Thymus (tissue), 11 donors: ENCODE data around the gene SERP2. TPM values are rescaled to one million over a fixed set of nuclear protein-coding genes. Genes with fewer than 3 reads are reported as not detected.

ENCODE experiments used
- DNase-seq, 9 donors: peaks; one replicate each; pipeline ENCODE4 v3.0.0-alpha.2; 2013; ENCODE audit warnings: low spot score in 9 of 9, low read depth in 6 of 9, missing footprints in 1 of 9
- H3K27ac ChIP-seq, 2 donors: one replicate each; pipeline ENCODE4 v1.5.1; 2013; ENCODE audit warnings: control low read depth in 1 of 2, low read depth in 1 of 2, low read length in 1 of 2, mild to moderate bottlenecking in 1 of 2, moderate library complexity in 1 of 2
- H3K27me3 ChIP-seq, 2 donors: one replicate each; pipeline ENCODE4 v1.5.1; 2013; ENCODE audit warnings: low read length in 1 of 2; ENCODE audit not compliant: control insufficient read depth in 2 of 2, insufficient read depth in 1 of 2
- H3K36me3 ChIP-seq, 2 donors: one replicate each; pipeline ENCODE4 v1.5.1; 2013; ENCODE audit warnings: low read length in 1 of 2, mild to moderate bottlenecking in 1 of 2, moderate library complexity in 1 of 2; ENCODE audit not compliant: control insufficient read depth in 2 of 2, insufficient read depth in 2 of 2
- H3K4me1 ChIP-seq, 2 donors: one replicate each; pipeline ENCODE4 v1.5.1; 2013; ENCODE audit warnings: low read length in 2 of 2; ENCODE audit not compliant: control insufficient read depth in 2 of 2, insufficient read depth in 2 of 2
- H3K4me3 ChIP-seq, 2 donors: one replicate each; pipeline ENCODE4 v1.5.1; 2013; ENCODE audit warnings: low read length in 2 of 2, control low read depth in 1 of 2, mild to moderate bottlenecking in 1 of 2
- H3K9me3 ChIP-seq, 2 donors: one replicate each; pipeline ENCODE4 v1.5.1; 2013; ENCODE audit warnings: low read length in 1 of 2, mild to moderate bottlenecking in 1 of 2; ENCODE audit not compliant: control insufficient read depth in 2 of 2, insufficient read depth in 1 of 2
- WGBS: extraction: QIAGEN DNeasy Blood & Tissue Kit; methylation state at CpG from one replicate; pipeline ENCODE4 v1.1.7; 2013; 5-methylcytosine and 5-hydroxymethylcytosine counted together
- polyA plus RNA-seq: library from polyadenylated mRNA; stranded (reverse); fragments of 200-250 nt; gene quantifications from one replicate; pipeline ENCODE4 v1.2.3, GENCODE V29; 2013
- total RNA-seq: library from RNA; stranded (reverse); fragments of 120-200 nt; gene quantifications from one replicate; pipeline ENCODE4 v1.2.4, GENCODE V29; 2013
- donor health status: healthy.

SERP2 gene
- total and polyA plus RNA-seq, 2 donors: 5.5 to 9.4 TPM

- Histone ChIP-seq H3K36me3 (no peaks in the 10 kb centered on the region), H3K27ac (no peak overlapping the region), H3K27me3 (no peaks in the 10 kb centered on the region), H3K4me3 (no peak overlapping the region), H3K4me1 (peaks cover 0 to 41% of the 10 kb centered on the region in 2 donors), H3K9me3 (peaks cover 0 to 3% of the 10 kb centered on the region in 2 donors)
- DNase-seq: no peak
Measured at GRCh38 chr13:44400736-44401135, 27.1 kb downstream of the SERP2 start.

GRCh38 chr13:44401577-44401976, 28.0 kb downstream of the SERP2 start:
- no peak overlapping the region for H3K4me3 ChIP-seq
- peaks cover 0 to 4% of the 10 kb centered on the region in 2 donors for H3K9me3 ChIP-seq
- 51% methylated on average over 2 of the region's 2 CpGs for WGBS
- H3K36me3 ChIP-seq: no peaks in the 10 kb centered on the region
- peaks cover 0 to 43% of the 10 kb centered on the region in 2 donors for H3K4me1 ChIP-seq
- no peak for DNase-seq
- no peaks in the 10 kb centered on the region for H3K27me3 ChIP-seq
- H3K27ac ChIP-seq: no peak overlapping the region

GRCh38 chr13:44402899-44403445, 29.3 kb downstream of the SERP2 start:
- Histone ChIP-seq H3K36me3 (no peaks in the 10 kb centered on the region), H3K9me3 (peaks cover 0 to 4% of the 10 kb centered on the region in 2 donors), H3K4me3 (no peak overlapping the region), H3K27ac (peak overlapping the region; percentile 20 to 45), H3K4me1 (peaks cover 0 to 40% of the 10 kb centered on the region in 2 donors), H3K27me3 (no peaks in the 10 kb centered on the region)
- no peak for DNase-seq
- 92% methylated on average over 13 of the region's 13 CpGs for WGBS

GRCh38 chr13:44403461-44404056, 29.9 kb downstream of the SERP2 start:
- H3K27me3 ChIP-seq: no peaks in the 10 kb centered on the region
- H3K4me1 ChIP-seq: peaks cover 0 to 40% of the 10 kb centered on the region in 2 donors
- H3K9me3 ChIP-seq: peaks cover 0 to 4% of the 10 kb centered on the region in 2 donors
- DNase-seq: no peak
- H3K4me3 ChIP-seq: no peak overlapping the region
- WGBS: 96% methylated on average over 11 of the region's 11 CpGs
- H3K27ac ChIP-seq: peak overlapping the region in 1 of 2 donors; percentile 69
- H3K36me3 ChIP-seq: no peaks in the 10 kb centered on the region

- no peaks in the 10 kb centered on the region for H3K27me3 ChIP-seq
- H3K36me3 ChIP-seq: no peaks in the 10 kb centered on the region
- H3K4me3 ChIP-seq: peak overlapping the region in 1 of 2 donors; percentile 25
- 81% methylated on average over 15 of the region's 15 CpGs for WGBS
- peaks cover 0 to 40% of the 10 kb centered on the region in 2 donors for H3K4me1 ChIP-seq
- DNase-seq: no peak
- H3K9me3 ChIP-seq: peaks cover 0 to 4% of the 10 kb centered on the region in 2 donors
- H3K27ac ChIP-seq: peak overlapping the region; percentile 50 to 69
Measured at GRCh38 chr13:44404261-44405132, 30.9 kb downstream of the SERP2 start.

- H3K4me3 ChIP-seq: no peak overlapping the region
- H3K4me1 ChIP-seq: peaks cover 0 to 50% of the 10 kb centered on the region in 2 donors
- no peak for DNase-seq
- 67% methylated on average over 5 of the region's 5 CpGs for WGBS
- H3K9me3 ChIP-seq: peaks cover 0 to 4% of the 10 kb centered on the region in 2 donors
- H3K36me3 ChIP-seq: no peaks in the 10 kb centered on the region
- no peak overlapping the region for H3K27ac ChIP-seq
- H3K27me3 ChIP-seq: no peaks in the 10 kb centered on the region
Measured at GRCh38 chr13:44406617-44407016, 33.0 kb downstream of the SERP2 start.

- Histone ChIP-seq H3K27ac (no peak overlapping the region), H3K27me3 (no peaks in the 10 kb centered on the region), H3K36me3 (no peaks in the 10 kb centered on the region), H3K4me3 (no peak overlapping the region), H3K9me3 (peaks cover 0 to 4% of the 10 kb centered on the region in 2 donors), H3K4me1 (peaks cover 0 to 50% of the 10 kb centered on the region in 2 donors)
- DNase-seq: no peak
- 98% methylated on average over 3 of the region's 3 CpGs for WGBS
Measured at GRCh38 chr13:44407379-44407778, 33.8 kb downstream of the SERP2 start.

GRCh38 chr13:44407891-44408290, 34.3 kb downstream of the SERP2 start:
- DNase-seq: no peak
- no peak overlapping the region for H3K4me3 ChIP-seq
- H3K27me3 ChIP-seq: no peaks in the 10 kb centered on the region
- no peak overlapping the region for H3K27ac ChIP-seq
- peaks cover 0 to 51% of the 10 kb centered on the region in 2 donors for H3K4me1 ChIP-seq
- no peaks in the 10 kb centered on the region for H3K36me3 ChIP-seq
- 98% methylated on average over 7 of the region's 7 CpGs for WGBS
- H3K9me3 ChIP-seq: peaks cover 0 to 4% of the 10 kb centered on the region in 2 donors

GRCh38 chr13:44409595-44409994, 36.0 kb downstream of the SERP2 start:
- Histone ChIP-seq H3K4me1 (peaks cover 0 to 39% of the 10 kb centered on the region in 2 donors), H3K4me3 (no peak overlapping the region), H3K27ac (no peak overlapping the region), H3K27me3 (no peaks in the 10 kb centered on the region), H3K9me3 (peaks cover 0 to 4% of the 10 kb centered on the region in 2 donors), H3K36me3 (no peaks in the 10 kb centered on the region)
- no peak for DNase-seq
- 78% methylated on average over 4 of the region's 4 CpGs for WGBS
